GM12865 (cell line): ENCODE measurements around the gene TMED8.
"Not testable (repeated sequence)": the region's sequence is repeated elsewhere in the genome, so short reads cannot be mapped to it uniquely, and the experiment has no call there.

ENCODE experiments used
- DNase-seq: peaks from one replicate; pipeline ENCODE4 v3.0.0; 2010; ENCODE audit warnings: low read depth
- H3K4me3 ChIP-seq: 2 replicates; pipeline ENCODE4 v1.5.1; 2011; ENCODE audit warnings: mild to moderate bottlenecking, low read depth, low read length, control low read depth
- CTCF ChIP-seq: IDR thresholded peaks from 2 replicates; pipeline ENCODE4 v1.5.1; 2011; ENCODE audit warnings: low read length, control low read depth, low read depth, inconsistent platforms; ENCODE audit not compliant: insufficient read depth; ENCODE audit errors: missing control alignments

The TMED8 gene

GRCh38 chr14:77376771-77377501 lies at the start of gene TMED8, which contains the start of gene SAMD15:
Gene TMED8 (minus strand): TSS chr14:77377094. CDS start chr14:77377053, 41 bp downstream.
Gene SAMD15 (plus strand): TSS chr14:77377379. CDS start chr14:77377419, 40 bp downstream.
- no peak for TF ChIP-seq CTCF
- DNase-seq, result peak; percentile 90
- peak within 1 kb of the TSS; percentile 88 for H3K4me3 ChIP-seq

GRCh38 chr14:77426396-77426795 lies 49.5 kb upstream of the TMED8 start:
- no peak overlapping the region for H3K4me3 ChIP-seq
- no peak for TF ChIP-seq CTCF
- no peak for DNase-seq

- H3K4me3 ChIP-seq, result no peak overlapping the region
- no peak for DNase-seq
- no peak for TF ChIP-seq CTCF
These were observed 48.0 kb upstream of the TMED8 start for GRCh38 chr14:77424862-77425261.

- no peak for DNase-seq
- H3K4me3 ChIP-seq, result no peak within 1 kb of the TSS
- no peak for TF ChIP-seq CTCF
These were observed 46.5 kb upstream of the TMED8 start, which contains the start of gene NOXRED1 for GRCh38 chr14:77423423-77423822. Gene NOXRED1 (minus strand): TSS chr14:77423523. CDS start chr14:77422889, 634 bp downstream.

- no peak for TF ChIP-seq CTCF
- no peak overlapping the region for H3K4me3 ChIP-seq
- no peak for DNase-seq
These were observed 44.3 kb upstream of the TMED8 start for GRCh38 chr14:77421201-77421600.

- no peak for DNase-seq
- no peak overlapping the region for H3K4me3 ChIP-seq
- TF ChIP-seq CTCF, result no peak
These were observed 39.9 kb upstream of the TMED8 start for GRCh38 chr14:77416836-77417235.

- DNase-seq, result not testable (repeated sequence)
These were observed 39.2 kb upstream of the TMED8 start for GRCh38 chr14:77416098-77416497.

GRCh38 chr14:77415403-77416030 lies 38.6 kb upstream of the TMED8 start:
- not testable (repeated sequence) for H3K4me3 ChIP-seq, DNase-seq

More at GRCh38 chr14:77416098-77416497, 39.2 kb upstream of the TMED8 start:
- not testable (repeated sequence) for H3K4me3 ChIP-seq
